Bladder microvascular endothelial cell (primary cell): ENCODE data around the gene NRARP. TPM values are rescaled to one million over a fixed set of nuclear protein-coding genes. Genes with fewer than 3 reads are reported as not detected.

Experiments
- total RNA-seq: library from RNA; depleted of rRNA; stranded (reverse); fragments of >200 nt; gene quantifications from 2 replicates; pipeline ENCODE4 v1.2.3, GENCODE V29; 2014

Gene NRARP
- 28.1 and 30.0 TPM in 2 replicates for total RNA-seq

GRCh38 chr9:137302118-137302448 lies at the start of gene NRARP:
Gene NRARP (minus strand): TSS chr9:137302271. CDS start chr9:137301928, 343 bp downstream.

GRCh38 chr9:137277329-137278041 lies 24.6 kb downstream of the NRARP start, which contains the start of gene TOR4A:
Gene TOR4A (plus strand): TSS chr9:137277726. CDS start chr9:137278690, 964 bp downstream.

GRCh38 chr9:137254624-137255447 lies 47.2 kb downstream of the NRARP start, which contains the start of gene NELFB:
Gene NELFB (plus strand): TSS chr9:137255327.

GRCh38 chr9:137251194-137251461 lies 50.9 kb downstream of the NRARP start, which contains the start of gene STPG3:
Gene STPG3 (plus strand): TSS chr9:137251286. CDS start chr9:137251287, 1 bp downstream.

Other genes starting within 250 kb of the NRARP start
- under 0.01 TPM in 1 of 2 replicates, not detected in the other for gene ENTPD2, start 248.2 kb downstream of the NRARP start, total RNA-seq
- 8.8 and 13.6 TPM in 2 replicates for gene SAPCD2, start 231.7 kb downstream of the NRARP start, total RNA-seq
- gene UAP1L1, start 224.8 kb downstream of the NRARP start, total RNA-seq = 12.1 and 23.3 TPM in 2 replicates
- gene MAN1B1, start 215.3 kb downstream of the NRARP start, total RNA-seq = 58.6 and 66.0 TPM in 2 replicates
- gene DPP7, start 187.5 kb downstream of the NRARP start, total RNA-seq = 77.9 and 85.8 TPM in 2 replicates
- under 0.01 and 0.06 TPM in 2 replicates for gene GRIN1, start 163.1 kb downstream of the NRARP start, total RNA-seq
- gene LRRC26, start 132.2 kb downstream of the NRARP start, total RNA-seq = not detected in 2 replicates
- gene TMEM210, start 130.2 kb downstream of the NRARP start, total RNA-seq = not detected in 2 replicates
- 21.0 and 37.3 TPM in 2 replicates for gene ANAPC2, start 113.7 kb downstream of the NRARP start, total RNA-seq
- 96.5 and 111 TPM in 2 replicates for gene SSNA1, start 113.6 kb downstream of the NRARP start, total RNA-seq
- gene TPRN, start 101.5 kb downstream of the NRARP start, total RNA-seq = 3.2 and 3.4 TPM in 2 replicates
- gene TMEM203, start 96.6 kb downstream of the NRARP start, total RNA-seq = 17.2 and 23.9 TPM in 2 replicates
- 2.3 and 3.3 TPM in 2 replicates for gene NDOR1, start 96.6 kb downstream of the NRARP start, total RNA-seq
- gene RNF208, start 80.0 kb downstream of the NRARP start, total RNA-seq = 0.16 and 0.31 TPM in 2 replicates
- 0.16 TPM in 1 of 2 replicates, not detected in the other for gene CYSRT1, start 77.1 kb downstream of the NRARP start, total RNA-seq
- not detected in 2 replicates for gene RNF224, start 74.8 kb downstream of the NRARP start, total RNA-seq
- gene SLC34A3, start 71.4 kb downstream of the NRARP start, total RNA-seq = not detected in 2 replicates
- gene TUBB4B, start 61.0 kb downstream of the NRARP start, total RNA-seq = 196 and 202 TPM in 2 replicates
- gene STPG3, start 51.0 kb downstream of the NRARP start, total RNA-seq = not detected in 2 replicates
- gene NELFB, start 46.9 kb downstream of the NRARP start, total RNA-seq = 63.6 and 66.1 TPM in 2 replicates
- 14.9 and 27.1 TPM in 2 replicates for gene TOR4A, start 24.5 kb downstream of the NRARP start, total RNA-seq
- 18.0 and 25.7 TPM in 2 replicates for gene EXD3, start 120.9 kb upstream of the NRARP start, total RNA-seq
- gene NOXA1, start 121.1 kb upstream of the NRARP start, total RNA-seq = 0.97 and 2.1 TPM in 2 replicates
- gene ENTPD8, start 139.1 kb upstream of the NRARP start, total RNA-seq = 0.06 and 0.16 TPM in 2 replicates
- 11.0 and 20.5 TPM in 2 replicates for gene NSMF, start 157.1 kb upstream of the NRARP start, total RNA-seq
- gene PNPLA7, start 248.1 kb upstream of the NRARP start, total RNA-seq = 0.49 and 1.3 TPM in 2 replicates
- gene MRPL41, start 249.6 kb upstream of the NRARP start, total RNA-seq = 48.6 and 66.5 TPM in 2 replicates